Upper lobe of right lung (tissue), 1 donor: ENCODE data around the gene PDCD2. TPM values are rescaled to one million over a fixed set of nuclear protein-coding genes. Genes with fewer than 3 reads are reported as not detected.

Source experiments
- ATAC-seq: fragments of 200-7000 bp; cut with Tn5 transposase; one replicate; pipeline ENCODE4 v1.9.1; 2020; ENCODE audit warnings: mild to moderate bottlenecking, moderate library complexity
- DNase-seq: peaks from one replicate; pipeline ENCODE4 v3.0.0-alpha.2; 2020
- H3K27ac ChIP-seq: fragments of 200-600 bp; one replicate; pipeline ENCODE4 v1.8.0; 2022
- H3K27me3 ChIP-seq: fragments of 200-600 bp; one replicate; pipeline ENCODE4 v1.8.0; 2022; ENCODE audit warnings: mild to moderate bottlenecking
- H3K36me3 ChIP-seq: fragments of 200-600 bp; one replicate; pipeline ENCODE4 v1.8.0; 2022
- H3K4me1 ChIP-seq: fragments of 200-600 bp; one replicate; pipeline ENCODE4 v1.8.0; 2022
- H3K4me3 ChIP-seq: fragments of 200-600 bp; one replicate; pipeline ENCODE4 v1.8.0; 2022; ENCODE audit warnings: mild to moderate bottlenecking
- H3K9me3 ChIP-seq: fragments of 200-600 bp; one replicate; pipeline ENCODE4 v1.8.0; 2022
- CTCF ChIP-seq: fragments of 200-600 bp; IDR thresholded peaks from one replicate; pipeline ENCODE4 v1.8.0; 2022; ENCODE audit warnings: antibody characterized with exemption
- intact Hi-C: fragments of 100-400 bp; cut with DNase I; formaldehyde crosslinking; loops from one replicate; pipeline ENCODE4 v1.11.0; 2022
- total RNA-seq: library from RNA; stranded (reverse); fragmentation: NEBNext Ultra II Directional; extraction: Animal tissue kit (Norgen Biotek cat#: 25700); gene quantifications from one replicate; pipeline ENCODE4 v1.2.1, GENCODE V29; 2021
- donor health status: DM: no; HTN: yes; CAD: no; lungs with severe emphysema.

PDCD2 gene
- total RNA-seq, 1 donor from 2014 or later: 41.3 TPM

GRCh38 chr6:170554013-170554795, 30.2 kb downstream of the PDCD2 start, which contains the start of gene TBP:
TSS of gene TBP (plus strand) at chr6:170554369. CDS start at chr6:170557030, 2,661 bp downstream.
- TF ChIP-seq CTCF: no peak
- no peaks in the 10 kb centered on the region for H3K27me3 ChIP-seq
- H3K36me3 ChIP-seq: peaks cover 25% of the 10 kb centered on the region
- H3K4me1 ChIP-seq: peaks cover 36% of the 10 kb centered on the region
- H3K9me3 ChIP-seq: no peaks in the 10 kb centered on the region
- DNase-seq: peak; percentile 98
- peak; percentile 97 for ATAC-seq
- peak within 1 kb of the TSS; percentile 94 for H3K27ac ChIP-seq
- intact Hi-C loops: no loop called here
- H3K4me3 ChIP-seq: peak within 1 kb of the TSS; percentile 92

GRCh38 chr6:170553534-170554012, 30.9 kb downstream of the PDCD2 start:
- intact Hi-C loops: no loop called here
- peak overlapping the region; percentile 92 for H3K4me3 ChIP-seq
- no peak for DNase-seq
- no peaks in the 10 kb centered on the region for H3K27me3 ChIP-seq
- H3K9me3 ChIP-seq: no peaks in the 10 kb centered on the region
- peak overlapping the region; percentile 94 for H3K27ac ChIP-seq
- H3K4me1 ChIP-seq: peaks cover 39% of the 10 kb centered on the region
- H3K36me3 ChIP-seq: peaks cover 25% of the 10 kb centered on the region
- TF ChIP-seq CTCF: no peak
- ATAC-seq: peak; percentile 30

- Histone ChIP-seq H3K4me1 (peaks cover 39% of the 10 kb centered on the region), H3K9me3 (no peaks in the 10 kb centered on the region)
- intact Hi-C loops: no loop called here
Measured at GRCh38 chr6:170552765-170553533, 31.5 kb downstream of the PDCD2 start, which contains the start of gene PSMB1. TSS of gene PSMB1 (minus strand) at chr6:170553307. CDS start at chr6:170553242, 65 bp downstream.

GRCh38 chr6:170545405-170545804, 39.0 kb downstream of the PDCD2 start:
- DNase-seq: no peak
- TF ChIP-seq CTCF: no peak
- Histone ChIP-seq H3K27ac (no peak overlapping the region), H3K9me3 (no peaks in the 10 kb centered on the region), H3K4me3 (no peak overlapping the region), H3K36me3 (peaks cover 88% of the 10 kb centered on the region), H3K4me1 (peaks cover 10% of the 10 kb centered on the region), H3K27me3 (no peaks in the 10 kb centered on the region)
- peak; percentile 47 for ATAC-seq
- intact Hi-C loops: no loop called here

More at GRCh38 chr6:170552765-170553533, 31.5 kb downstream of the PDCD2 start, which contains the start of gene PSMB1:
- ATAC-seq (peak; percentile 89), DNase-seq (peak; percentile 96)
- peak within 1 kb of the TSS; percentile 94 for H3K27ac ChIP-seq
- H3K27me3 ChIP-seq: no peaks in the 10 kb centered on the region
- peaks cover 27% of the 10 kb centered on the region for H3K36me3 ChIP-seq
- no peak for TF ChIP-seq CTCF
- peak within 1 kb of the TSS; percentile 92 for H3K4me3 ChIP-seq

- DNase-seq: no peak
- intact Hi-C loops: no loop called here
- no peaks in the 10 kb centered on the region for H3K27me3 ChIP-seq
- TF ChIP-seq CTCF: no peak
- H3K9me3 ChIP-seq: no peaks in the 10 kb centered on the region
- peaks cover 99% of the 10 kb centered on the region for H3K36me3 ChIP-seq
- no peak overlapping the region for H3K4me3 ChIP-seq
- no peak for ATAC-seq
- no peak overlapping the region for H3K27ac ChIP-seq
- H3K4me1 ChIP-seq: no peaks in the 10 kb centered on the region
Measured at GRCh38 chr6:170542031-170542719, 42.3 kb downstream of the PDCD2 start.
